Endothelial cell of umbilical vein (primary cell): ENCODE results near the gene SQSTM1. TPM values are rescaled to one million over a fixed set of nuclear protein-coding genes. Genes with fewer than 3 reads are reported as not detected.

Source experiments
- BruUV-seq: library from RNA; stranded (reverse); fragments of 400-500 nt; replicated peaks from 2 replicates; lab custom pipeline; 2021; lab: Mats Ljungman, UMichigan
- CTCF ChIA-PET: fragments of 300-600, 350-600 bp; sonication (Branson Sonifier 250); formaldehyde crosslinking; loops from one replicate; lab custom pipeline; 2021; ENCODE audit warnings: antibody characterized with exemption, inconsistent platforms; lab: Charles Lee
- POLR2A ChIA-PET: fragments of 300-600, 350-600 bp; sonication (Branson Sonifier 250); formaldehyde crosslinking; loops from one replicate; lab custom pipeline; 2021; ENCODE audit warnings: antibody characterized with exemption, inconsistent platforms; lab: Charles Lee
- DNase-seq: peaks from one replicate; pipeline ENCODE4 v3.0.0-alpha.2; 2011; ENCODE audit warnings: low read depth, low spot score
- FAIRE-seq: peaks from 2 replicates; lab custom pipeline; 2011; peaks lifted over from hg19 to GRCh38; lab: Jason Lieb, UNC
- H2AFZ ChIP-seq: 2 replicates; pipeline ENCODE4 v1.6.0; 2012; ENCODE audit warnings: low read depth, low read length, control low read depth, inconsistent platforms
- H3K27ac ChIP-seq: 2 replicates; pipeline ENCODE4 v1.5.1; 2011; ENCODE audit warnings: low read depth, mild to moderate bottlenecking, control low read depth, low read length, moderate library complexity; ENCODE audit not compliant: insufficient read depth
- H3K27me3 ChIP-seq, 2 experiments: 2 replicates each; pipeline versions ENCODE4 v1.6.0 to v1.6.1; 2011; ENCODE audit warnings: low read length in 2 of 2, mixed read lengths in 1 of 2; ENCODE audit not compliant: control insufficient read depth in 2 of 2, insufficient read depth in 2 of 2
- H3K36me3 ChIP-seq, 2 experiments: 2 replicates in 1 of 2; 3 replicates in 1 of 2; pipeline ENCODE4 v1.5.1; 2011; ENCODE audit warnings: low read length in 2 of 2, mild to moderate bottlenecking in 1 of 2, moderate library complexity in 1 of 2; ENCODE audit not compliant: control insufficient read depth in 2 of 2, insufficient read depth in 2 of 2; ENCODE audit errors: extremely low read depth in 1 of 2
- H3K4me1 ChIP-seq: 3 replicates; pipeline ENCODE4 v1.5.1; 2011; ENCODE audit warnings: mild to moderate bottlenecking, low read length; ENCODE audit not compliant: control insufficient read depth, insufficient read depth; ENCODE audit errors: extremely low read depth
- H3K4me2 ChIP-seq: 2 replicates; pipeline ENCODE4 v1.6.1; 2011; ENCODE audit warnings: low read length, control low read depth, mixed read lengths; ENCODE audit not compliant: insufficient read depth
- H3K4me3 ChIP-seq, 3 experiments: fragments of 200-600 bp in 1 of 3; sonication (generic), shearing (Covaris generic) in 1 of 3; replicated peaks in 1 of 3; 2 replicates each; pipeline ENCODE4 v1.5.1; 2011 to 2016; ENCODE audit warnings: control low read depth in 3 of 3, low read length in 3 of 3, mild to moderate bottlenecking in 2 of 3, inconsistent platforms in 1 of 3, low read depth in 1 of 3, moderate library complexity in 1 of 3; ENCODE audit not compliant: insufficient read depth in 1 of 3
- H3K79me2 ChIP-seq: 2 replicates; pipeline ENCODE4 v1.6.0; 2012; ENCODE audit warnings: low read length, inconsistent platforms; ENCODE audit not compliant: control insufficient read depth, insufficient read depth
- H3K9ac ChIP-seq: replicated peaks from 2 replicates; pipeline ENCODE3; 2011; ENCODE audit warnings: low read length, control low read depth; ENCODE audit not compliant: insufficient read depth; ENCODE audit errors: extremely low read depth
- H3K9me1 ChIP-seq: replicated peaks from 3 replicates; pipeline ENCODE4 v1.6.0; 2011; ENCODE audit warnings: mild to moderate bottlenecking, low read length; ENCODE audit not compliant: control insufficient read depth, insufficient read depth; ENCODE audit errors: extremely low read depth
- H3K9me3 ChIP-seq: replicated peaks from 2 replicates; pipeline ENCODE4 v1.5.1; 2012; ENCODE audit warnings: low read length, inconsistent platforms; ENCODE audit not compliant: control insufficient read depth, insufficient read depth
- H4K20me1 ChIP-seq: replicated peaks from 2 replicates; pipeline ENCODE3; 2011; ENCODE audit warnings: mild to moderate bottlenecking, low read length; ENCODE audit not compliant: control insufficient read depth, insufficient read depth; ENCODE audit errors: extremely low read depth
- CTCF ChIP-seq, 2 donors: IDR thresholded peaks; 1 replicate in 1 of 2; 2 replicates in 1 of 2; pipeline ENCODE4 v1.5.1; 2011; ENCODE audit warnings: low read length in 2 of 2, mild to moderate bottlenecking in 2 of 2, moderate library complexity in 2 of 2, control low read depth in 1 of 2, inconsistent platforms in 1 of 2, low read depth in 1 of 2; ENCODE audit not compliant: insufficient read depth in 1 of 2; ENCODE audit errors: extremely low read depth in 1 of 2
- EZH2 ChIP-seq: IDR thresholded peaks from 2 replicates; pipeline ENCODE4 v1.6.1; 2012; ENCODE audit warnings: borderline replicate concordance, low read depth, mild to moderate bottlenecking, moderate library complexity, low read length, inconsistent platforms; ENCODE audit not compliant: severe bottlenecking
- FOS ChIP-seq: IDR thresholded peaks from 2 replicates; pipeline ENCODE4 v1.6.1; 2011; ENCODE audit warnings: mild to moderate bottlenecking, low read length, moderate library complexity, borderline replicate concordance; ENCODE audit not compliant: insufficient read depth
- GATA2 ChIP-seq: IDR thresholded peaks from 2 replicates; pipeline ENCODE4 v1.7.0; 2011; ENCODE audit warnings: low read depth, mild to moderate bottlenecking, moderate library complexity, mixed read lengths, low read length; ENCODE audit not compliant: insufficient read length, insufficient read depth
- JUN ChIP-seq: IDR thresholded peaks from 2 replicates; pipeline ENCODE4 v1.6.1; 2011; ENCODE audit warnings: borderline replicate concordance, low read depth; ENCODE audit not compliant: insufficient read length, insufficient read depth
- MAX ChIP-seq: IDR thresholded peaks from 2 replicates; pipeline ENCODE4 v1.6.1; 2011; ENCODE audit not compliant: insufficient read depth, insufficient read length
- MYC ChIP-seq: IDR thresholded peaks from one replicate; pipeline ENCODE4 v1.6.1; 2011; ENCODE audit warnings: mild to moderate bottlenecking, low read depth, low read length
- POLR2A ChIP-seq: IDR thresholded peaks from 2 replicates; pipeline ENCODE4 v1.6.1; 2012; ENCODE audit warnings: low read depth, mild to moderate bottlenecking, control low read depth, low read length
- POLR2AphosphoS5 ChIP-seq: IDR thresholded peaks from 2 replicates; pipeline ENCODE4 v1.6.1; 2012; ENCODE audit warnings: low read depth, mild to moderate bottlenecking, control low read depth, low read length, moderate library complexity; ENCODE audit not compliant: insufficient read depth
- dilution Hi-C: fragments of 300-500 bp; cut with MboI; formaldehyde crosslinking; loops from one replicate; pipeline ENCODE4 v1.15.0; 2019; ENCODE audit warnings: low sequenced_read_pairs; ENCODE audit not compliant: extremely low pct_ligation_motif_present
- intact Hi-C: fragments of 100-400 bp; cut with micrococcal nuclease; formaldehyde crosslinking; loops from one replicate; pipeline ENCODE4 v1.10.0; 2022
- polyA plus RNA-seq, 4 experiments: library from polyadenylated mRNA; depleted of rRNA in 3 of 4; stranded (reverse) in 3 of 4; unstranded in 1 of 4; fragments of >200 nt; gene quantifications; 2 replicates each; pipeline versions ENCODE4 v1.2.1 to v1.2.3, GENCODE V29; 2011 to 2012; ENCODE audit warnings: missing spikeins in 1 of 4
- total RNA-seq: library from RNA; stranded (reverse); gene quantifications from 2 replicates; pipeline ENCODE4 v1.2.3, GENCODE V29; 2021

The SQSTM1 gene
- total and polyA plus RNA-seq, 2 donors (not counting 3 experiments of a cell fraction or from before 2014, with no cell fraction given): 302 to 346 TPM

DNA sequence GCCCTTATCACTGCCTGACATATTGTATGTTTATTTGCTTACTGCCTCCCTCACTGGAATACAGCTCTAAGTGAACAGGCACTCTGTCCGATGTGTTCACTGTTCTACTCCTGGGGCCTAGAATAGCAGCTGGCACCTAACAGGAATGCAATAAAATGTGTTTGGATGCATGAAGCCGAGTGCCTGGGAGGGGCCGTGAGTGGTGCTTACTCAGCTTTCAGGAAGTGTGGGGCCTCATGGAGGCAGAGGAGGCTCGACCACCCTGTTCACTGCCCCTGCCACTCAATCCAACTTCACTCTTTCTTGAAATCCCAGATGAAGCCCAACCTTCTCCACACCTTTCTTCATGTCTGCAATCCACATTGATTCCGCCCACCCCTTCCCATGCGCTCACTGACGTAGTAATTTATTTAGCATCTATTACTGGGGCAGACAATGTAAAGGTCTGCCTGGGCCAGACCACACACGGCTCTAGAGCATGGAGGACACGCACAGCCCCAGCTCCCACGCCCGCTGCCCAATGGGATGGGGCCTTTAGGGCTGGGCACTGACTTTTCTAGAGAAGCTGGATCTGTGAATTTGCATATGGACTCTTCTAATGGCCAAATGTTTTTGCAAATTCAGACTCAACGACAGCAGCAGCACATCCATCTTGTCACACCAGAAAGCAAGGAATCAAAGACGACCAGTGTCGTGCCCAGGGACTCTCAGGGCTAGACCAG, 65.6 kb downstream of the SQSTM1 start:
- no peak for FAIRE-seq
- CTCF ChIA-PET: no interaction called here

DNA sequence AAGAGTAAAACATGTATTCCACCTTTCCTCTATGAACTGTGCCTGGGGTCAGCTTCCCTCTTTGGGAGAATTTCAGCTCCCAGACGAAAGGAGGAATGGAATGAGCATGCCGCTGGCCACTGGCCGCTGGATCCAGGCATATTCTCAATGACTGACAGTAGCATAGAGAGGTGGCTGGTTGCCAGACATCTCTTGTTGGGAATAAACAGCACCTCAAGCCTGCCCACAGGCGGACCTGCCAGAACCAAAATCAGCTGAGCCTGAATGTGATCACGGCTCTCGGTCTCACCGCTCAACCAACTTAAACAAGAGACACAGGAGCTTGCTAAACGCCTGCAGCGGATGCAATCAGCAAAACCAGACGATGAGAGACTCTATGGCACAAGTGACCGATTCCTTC, 66.4 kb downstream of the SQSTM1 start:
- H3K27ac ChIP-seq: no peak overlapping the region
- CTCF ChIA-PET: interaction anchor here (1.9 kb wide), 1 partner anchor 20 kb away, joined by 5 read pairs; no protein-coding TSS in a partner anchor
- BruUV-seq: no TSS peak
- peaks cover 20 to 60% of the 10 kb centered on the region in 2 experiments for H3K36me3 ChIP-seq
- DNase-seq (no peak), FAIRE-seq (no peak)
- no peak overlapping the region for H3K4me3 ChIP-seq
- dilution Hi-C loops: no loop called here
- peaks cover 8% of the 10 kb centered on the region for H3K9me3 ChIP-seq
- no peaks in the 10 kb centered on the region for H3K27me3 ChIP-seq
- POLR2A ChIA-PET: no interaction called here
- H3K4me2 ChIP-seq: no peak overlapping the region
- intact Hi-C loops: no loop called here
- H2AFZ ChIP-seq: no peak overlapping the region
- H3K9me1 ChIP-seq: no peaks in the 10 kb centered on the region
- TF ChIP-seq JUN (no peak), CTCF (IDR thresholded peaks at IDR 0.05; ENCODE audit: extremely low read depth in 1 of 2, insufficient read depth in 1 of 2, low read depth in 1 of 2, low read length in 2 of 2) (no peak), POLR2AphosphoS5 (no peak), EZH2 (no peak), GATA2 (no peak), FOS (no peak), MAX (no peak), POLR2A (no peak), MYC (no peak)
- no peak overlapping the region for H3K9ac ChIP-seq
- no peaks in the 10 kb centered on the region for H4K20me1 ChIP-seq
- no peaks in the 10 kb centered on the region for H3K79me2 ChIP-seq
- H3K4me1 ChIP-seq: no peaks in the 10 kb centered on the region

More for the DNA sequence above, 65.6 kb downstream of the SQSTM1 start:
- POLR2A ChIA-PET: no interaction called here
- DNase-seq: no peak
- intact Hi-C loops: no loop called here
- no peaks in the 10 kb centered on the region for H4K20me1 ChIP-seq
- BruUV-seq: no TSS peak
- no peaks in the 10 kb centered on the region for H3K27me3 ChIP-seq
- dilution Hi-C loops: no loop called here
- TF ChIP-seq EZH2: no peak
- TF ChIP-seq MYC: no peak
- TF ChIP-seq FOS: no peak
- no peak for TF ChIP-seq GATA2
- H3K4me2 ChIP-seq: no peak overlapping the region
- no peak overlapping the region for H3K4me3 ChIP-seq
- peaks cover 20 to 54% of the 10 kb centered on the region in 2 experiments for H3K36me3 ChIP-seq
- no peak overlapping the region for H3K9ac ChIP-seq
- no peaks in the 10 kb centered on the region for H3K79me2 ChIP-seq
- peaks cover 8% of the 10 kb centered on the region for H3K9me3 ChIP-seq
- no peak overlapping the region for H3K27ac ChIP-seq
- no peak overlapping the region for H2AFZ ChIP-seq
- no peaks in the 10 kb centered on the region for H3K9me1 ChIP-seq
- no peaks in the 10 kb centered on the region for H3K4me1 ChIP-seq
